Fibroblast of lung (primary cell): ENCODE measurements around the gene CD6. TPM values are rescaled to one million over a fixed set of nuclear protein-coding genes. Genes with fewer than 3 reads are reported as not detected.

Experiments
- DNase-seq, 2 donors: peaks; one replicate each; pipeline versions ENCODE4 v3.0.0 to v3.0.0-alpha.2; 2010; ENCODE audit warnings: low read depth in 2 of 2
- H2AFZ ChIP-seq: 2 replicates; pipeline ENCODE4 v1.5.1; 2012; ENCODE audit warnings: low read length, control low read depth, inconsistent platforms
- H3K27ac ChIP-seq: 2 replicates; pipeline ENCODE4 v1.5.1; 2011; ENCODE audit warnings: low read length, control low read depth; ENCODE audit not compliant: insufficient read depth
- H3K27me3 ChIP-seq: 2 replicates; pipeline ENCODE4 v1.5.1; 2011; ENCODE audit warnings: mild to moderate bottlenecking, low read length; ENCODE audit not compliant: control insufficient read depth, insufficient read depth
- H3K36me3 ChIP-seq: 2 replicates; pipeline ENCODE4 v1.5.1; 2011; ENCODE audit warnings: low read length; ENCODE audit not compliant: control insufficient read depth, insufficient read depth
- H3K4me1 ChIP-seq: 2 replicates; pipeline ENCODE4 v1.5.1; 2011; ENCODE audit warnings: low read length; ENCODE audit not compliant: control insufficient read depth, insufficient read depth; ENCODE audit errors: extremely low read depth
- H3K4me2 ChIP-seq: 2 replicates; pipeline ENCODE4 v1.5.1; 2011; ENCODE audit warnings: low read length, control low read depth; ENCODE audit not compliant: insufficient read depth; ENCODE audit errors: extremely low read depth
- H3K4me3 ChIP-seq, 4 experiments: fragments of 200-600 bp in 1 of 4; sonication (generic) in 1 of 4; replicated peaks in 1 of 4; 2 replicates each; pipeline ENCODE4 v1.5.1; 2011 to 2016; ENCODE audit warnings: low read length in 4 of 4, low read depth in 3 of 4, mild to moderate bottlenecking in 3 of 4, control low read depth in 2 of 4, inconsistent platforms in 1 of 4, mixed read lengths in 1 of 4; ENCODE audit not compliant: insufficient read depth in 1 of 4; ENCODE audit errors: control extremely low read depth in 1 of 4
- H3K79me2 ChIP-seq: 2 replicates; pipeline ENCODE4 v1.5.1; 2012; ENCODE audit warnings: mild to moderate bottlenecking, low read length, inconsistent platforms; ENCODE audit not compliant: control insufficient read depth, insufficient read depth
- H3K9ac ChIP-seq: 2 replicates; pipeline ENCODE4 v1.5.1; 2011; ENCODE audit warnings: mild to moderate bottlenecking, low read length, control low read depth; ENCODE audit not compliant: insufficient read depth
- H3K9me3 ChIP-seq: 2 replicates; pipeline ENCODE4 v1.5.1; 2012; ENCODE audit warnings: low read depth, low read length; ENCODE audit not compliant: control insufficient read depth, insufficient read depth
- H4K20me1 ChIP-seq: 2 replicates; pipeline ENCODE4 v1.5.1; 2011; ENCODE audit warnings: low read length; ENCODE audit not compliant: control insufficient read depth, insufficient read depth; ENCODE audit errors: extremely low read depth
- CTCF ChIP-seq, 2 donors: IDR thresholded peaks in 1 of 2; conservative IDR thresholded peaks in 1 of 2; 1 replicate in 1 of 2; 2 replicates in 1 of 2; pipeline ENCODE4 v1.5.1; 2011 to 2012; ENCODE audit warnings: low read length in 2 of 2, control low read depth in 1 of 2, inconsistent platforms in 1 of 2, low read depth in 1 of 2, mild to moderate bottlenecking in 1 of 2
- EZH2 ChIP-seq: IDR thresholded peaks from 2 replicates; pipeline ENCODE4 v1.5.1; 2012; ENCODE audit warnings: low read length, control low read depth, mild to moderate bottlenecking; ENCODE audit errors: missing control alignments
- polyA plus RNA-seq, 2 donors: library from polyadenylated mRNA; depleted of rRNA in 1 of 2; stranded (reverse) in 1 of 2; unstranded in 1 of 2; fragments of >200 nt; gene quantifications; 2 replicates each; pipeline ENCODE4 v1.2.1, GENCODE V29; 2011 to 2012; ENCODE audit warnings: missing spikeins in 1 of 2
- total RNA-seq: library from RNA; depleted of rRNA; stranded (reverse); fragments of >200 nt; gene quantifications from 2 replicates; pipeline ENCODE4 v1.2.1, GENCODE V29; 2014

Gene CD6
- total and polyA plus RNA-seq, 2 donors (not counting 1 experiment from before 2014, with no cell fraction given) = not detected

DNA sequence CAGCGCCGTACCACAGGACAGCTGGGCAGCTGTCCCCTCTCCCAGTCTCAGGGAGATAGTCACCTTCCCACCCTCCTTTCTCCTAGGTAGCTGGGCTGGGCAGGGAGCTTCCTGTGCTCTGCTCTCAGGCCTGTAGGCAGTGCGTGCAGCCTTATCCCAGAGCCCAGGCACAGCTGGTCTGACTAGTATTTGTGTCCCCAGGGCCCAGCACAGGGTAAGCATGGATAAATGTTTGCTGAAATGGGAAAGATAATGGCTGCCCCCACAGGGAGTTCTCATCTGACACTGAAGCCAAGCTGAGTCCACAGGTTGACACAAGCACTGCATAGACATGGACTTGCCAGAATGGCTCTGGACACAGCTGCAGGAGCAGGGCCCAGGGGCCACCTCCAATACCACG, 29.3 kb upstream of the CD6 start:
- TF ChIP-seq CTCF (conservative IDR thresholded peaks at IDR 0.05 in 1 of 2, IDR thresholded peaks at IDR 0.05 in 1 of 2; ENCODE audit: low read depth in 1 of 2, low read length in 2 of 2) (no peak), EZH2 (no peak)

DNA sequence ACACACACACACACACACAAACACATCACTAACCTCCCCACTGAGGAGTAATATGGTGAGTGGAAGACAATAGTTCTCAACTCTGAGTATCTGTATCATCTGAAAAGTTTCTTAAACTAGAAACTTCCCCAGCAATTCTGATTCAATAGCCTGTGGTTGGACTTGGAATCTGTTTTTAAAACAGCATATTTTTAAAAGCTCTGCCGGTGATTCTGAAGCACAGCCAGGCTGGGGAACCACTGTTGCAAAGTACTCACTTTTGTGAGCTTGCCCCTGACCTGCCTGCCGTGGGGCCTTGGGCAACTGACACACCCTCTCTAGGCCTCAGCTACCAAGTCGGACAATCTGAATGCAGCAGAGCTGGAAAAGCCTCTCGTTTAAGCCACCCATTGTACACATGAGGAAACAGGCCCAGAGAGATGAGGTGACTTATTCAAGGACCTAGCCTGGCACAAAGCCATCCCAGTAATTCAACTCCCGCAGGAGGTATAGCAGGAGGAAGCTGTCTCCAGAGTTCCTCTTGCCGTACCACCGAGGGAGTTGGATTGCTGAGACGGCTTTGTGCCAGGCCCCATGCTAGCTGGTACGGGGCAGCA, 28.4 kb upstream of the CD6 start:
- H4K20me1 ChIP-seq = no peaks in the 10 kb centered on the region
- H3K4me2 ChIP-seq = no peak overlapping the region
- no peak for TF ChIP-seq CTCF (conservative IDR thresholded peaks at IDR 0.05 in 1 of 2, IDR thresholded peaks at IDR 0.05 in 1 of 2; ENCODE audit: low read depth in 1 of 2, low read length in 2 of 2)
- no peak for TF ChIP-seq EZH2
- no peak overlapping the region for H2AFZ ChIP-seq
- peak in 1 of 2 donors; percentile 26 for DNase-seq
- H3K9ac ChIP-seq = no peak overlapping the region
- peaks cover 4% of the 10 kb centered on the region for H3K36me3 ChIP-seq
- H3K27ac ChIP-seq = no peak overlapping the region
- H3K27me3 ChIP-seq = no peaks in the 10 kb centered on the region
- H3K4me1 ChIP-seq = no peaks in the 10 kb centered on the region
- no peaks in the 10 kb centered on the region for H3K79me2 ChIP-seq
- no peaks in the 10 kb centered on the region for H3K9me3 ChIP-seq
- H3K4me3 ChIP-seq = no peak overlapping the region

More for the DNA sequence above, 29.3 kb upstream of the CD6 start:
- Histone ChIP-seq H3K79me2 (no peaks in the 10 kb centered on the region), H4K20me1 (no peaks in the 10 kb centered on the region), H3K9ac (no peak overlapping the region), H3K36me3 (peaks cover 4% of the 10 kb centered on the region), H3K9me3 (no peaks in the 10 kb centered on the region), H3K27me3 (no peaks in the 10 kb centered on the region), H3K27ac (no peak overlapping the region), H3K4me3 (no peak overlapping the region), H3K4me2 (no peak overlapping the region), H2AFZ (no peak overlapping the region), H3K4me1 (no peaks in the 10 kb centered on the region)
- DNase-seq = no peak

DNA sequence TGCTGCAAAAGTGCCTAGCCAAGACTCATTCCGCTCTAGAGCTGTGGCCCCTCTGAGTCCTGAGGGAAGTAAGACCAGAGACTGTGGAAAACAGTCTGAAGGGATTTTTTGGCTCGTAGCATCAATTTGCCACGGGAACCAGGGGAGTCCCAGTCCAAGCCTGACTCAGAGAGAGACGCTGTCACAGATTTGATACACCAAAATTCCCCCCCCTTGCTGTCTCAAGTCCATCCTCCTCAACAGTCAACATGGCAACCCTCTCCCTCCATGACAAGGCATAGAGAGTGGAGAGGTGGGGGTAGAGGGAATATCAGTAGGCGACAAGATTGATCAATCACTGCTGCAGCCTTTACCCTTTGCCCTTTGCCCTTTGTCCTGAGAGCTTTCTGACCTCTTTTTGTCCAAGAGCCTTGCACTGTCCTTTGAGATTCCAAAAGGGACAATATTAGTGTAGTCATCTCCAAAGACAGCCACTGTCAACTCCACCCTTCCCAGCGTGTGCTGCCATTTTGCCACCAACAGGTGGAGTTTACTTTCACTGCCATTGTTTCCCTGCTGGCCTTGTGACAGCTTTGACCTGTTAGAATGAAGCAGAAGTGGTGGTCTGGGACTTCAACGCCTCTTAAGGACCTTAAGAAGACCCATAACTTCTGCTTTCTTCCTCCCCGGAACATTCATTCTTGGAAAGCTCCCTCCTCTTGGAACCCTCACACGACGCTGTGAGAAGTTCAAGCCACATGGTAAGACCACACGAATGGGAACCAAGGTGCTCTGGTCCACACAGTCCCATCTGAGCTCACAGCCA, 26.8 kb upstream of the CD6 start:
- H3K4me3 ChIP-seq = no peak overlapping the region
- H3K9ac ChIP-seq = no peak overlapping the region
- H3K27ac ChIP-seq = no peak overlapping the region
- no peaks in the 10 kb centered on the region for H3K79me2 ChIP-seq
- H3K27me3 ChIP-seq = no peaks in the 10 kb centered on the region
- H2AFZ ChIP-seq = no peak overlapping the region
- no peaks in the 10 kb centered on the region for H3K9me3 ChIP-seq
- H3K4me2 ChIP-seq = no peak overlapping the region
- TF ChIP-seq CTCF (conservative IDR thresholded peaks at IDR 0.05 in 1 of 2, IDR thresholded peaks at IDR 0.05 in 1 of 2; ENCODE audit: low read depth in 1 of 2, low read length in 2 of 2) (peak in 1 of 2 donors; percentile 19), EZH2 (no peak)
- DNase-seq = no peak
- no peaks in the 10 kb centered on the region for H4K20me1 ChIP-seq
- H3K4me1 ChIP-seq = no peaks in the 10 kb centered on the region
- peaks cover 4% of the 10 kb centered on the region for H3K36me3 ChIP-seq
